Transverse colon (tissue), 4 donors: ENCODE results near the gene ME3. TPM values are rescaled to one million over a fixed set of nuclear protein-coding genes. Genes with fewer than 3 reads are reported as not detected.
"Not testable (repeated sequence)": the region's sequence is repeated elsewhere in the genome, so short reads cannot be mapped to it uniquely, and the experiment has no call there.

Experiments
- DNase-seq: peaks from one replicate; pipeline ENCODE4 v3.0.0-alpha.2; 2019
- H3K27ac ChIP-seq, 4 donors: fragments of 200-600 bp; sonication (generic); 2 replicates each; pipeline ENCODE4 v1.5.1; 2016 to 2018; ENCODE audit warnings: inconsistent platforms in 4 of 4
- H3K27me3 ChIP-seq: fragments of 200-600 bp; sonication (generic); 2 replicates; pipeline ENCODE4 v1.5.1; 2017; ENCODE audit warnings: inconsistent platforms
- H3K36me3 ChIP-seq, 4 donors: fragments of 200-600 bp; sonication (generic); 2 replicates each; pipeline ENCODE4 v1.5.1; 2017 to 2019; ENCODE audit warnings: inconsistent platforms in 4 of 4
- H3K4me1 ChIP-seq, 4 donors: fragments of 200-600 bp; sonication (generic); 2 replicates each; pipeline ENCODE4 v1.5.1; 2017 to 2020; ENCODE audit warnings: inconsistent platforms in 4 of 4
- H3K4me3 ChIP-seq, 4 donors: fragments of 200-600 bp; sonication (generic); 1 replicate in 1 of 4; 2 replicates in 3 of 4; pipeline versions ENCODE4 v1.5.1 to v1.6.1; 2017 to 2019; ENCODE audit warnings: inconsistent platforms in 4 of 4
- H3K9me3 ChIP-seq, 2 donors: fragments of 200-600 bp; sonication (generic); 2 replicates each; pipeline ENCODE4 v1.5.1; 2017 to 2019; ENCODE audit warnings: inconsistent platforms in 2 of 2
- CTCF ChIP-seq, 5 experiments: fragments of 200-600 bp in 3 of 5; fragments of 450-650 bp in 2 of 5; sonication (generic) in 3 of 5; IDR thresholded peaks; 1 replicate in 2 of 5; 2 replicates in 3 of 5; pipeline ENCODE4 v1.5.1; 2016 to 2017; ENCODE audit warnings: antibody characterized with exemption in 5 of 5, inconsistent platforms in 3 of 5, mild to moderate bottlenecking in 2 of 5, moderate library complexity in 1 of 5
- EP300 ChIP-seq: sonication (generic); formaldehyde crosslinking; IDR thresholded peaks from one replicate; pipeline ENCODE4 v1.6.1; 2017; ENCODE audit warnings: antibody characterized with exemption, low read depth
- POLR2A ChIP-seq: fragments of 450-650 bp; IDR thresholded peaks from one replicate; pipeline ENCODE4 v1.6.1; 2016; ENCODE audit warnings: antibody characterized with exemption, mild to moderate bottlenecking, moderate library complexity
- POLR2AphosphoS5 ChIP-seq, 3 donors: sonication (generic); formaldehyde crosslinking; IDR thresholded peaks; one replicate each; pipeline ENCODE4 v1.6.1; 2016; ENCODE audit warnings: antibody characterized with exemption in 3 of 3
- WGBS, 2 donors: methylation state at CpG; one replicate each; pipeline ENCODE4 v1.1.5; 2018; ENCODE audit warnings: low coverage in 1 of 2; 5-methylcytosine and 5-hydroxymethylcytosine counted together
- in situ Hi-C, 4 donors: fragments of 200-750 bp; cut with MboI; loops; one replicate each; pipeline versions ENCODE4 v1.15.0 to v1.15.1; 2017; ENCODE audit warnings: low sequenced_read_pairs in 3 of 4, low pct_ligation_motif_present in 1 of 4, low pct_unique_long_range_greater_than_20kb in 1 of 4
- intact Hi-C: fragments of 100-400 bp; cut with DNase I; formaldehyde crosslinking; loops from one replicate; pipeline ENCODE4 v1.15.1; 2023; ENCODE audit warnings: low total_unique reads
- total RNA-seq, 4 donors: library from RNA; depleted of rRNA; stranded (reverse); fragments of >200 nt; gene quantifications; one replicate each; pipeline ENCODE4 v1.1.0, GENCODE V29; 2016

ME3 gene
- total RNA-seq, 4 donors from 2014 or later, result 91.8 to 258 (median 116) TPM

GRCh38 chr11:86550757-86551156, 121.7 kb downstream of the ME3 start:
- in situ Hi-C loops (no loop called here), intact Hi-C loops (no loop called here)
- no peak for TF ChIP-seq POLR2AphosphoS5 (IDR thresholded peaks at IDR 0.05)
- no peak for TF ChIP-seq POLR2A
- TF ChIP-seq CTCF (IDR thresholded peaks at IDR 0.05), result no peak
- no peak for TF ChIP-seq EP300
- Histone ChIP-seq H3K27ac (peak overlapping the region in 3 of 4 donors; percentile 31 to 41 (median 38)), H3K9me3 (no peaks in the 10 kb centered on the region), H3K4me3 (no peak overlapping the region), H3K4me1 (peaks cover 9 to 40% (median 16%) of the 10 kb centered on the region in 4 donors), H3K36me3 (no peaks in the 10 kb centered on the region), H3K27me3 (no peaks in the 10 kb centered on the region)
- no peak for DNase-seq
- 90 to 96% methylated on average over 2 of the region's 2 CpGs for WGBS, 2 donors

- TF ChIP-seq POLR2A (no peak), POLR2AphosphoS5 (IDR thresholded peaks at IDR 0.05) (no peak), EP300 (no peak), CTCF (IDR thresholded peaks at IDR 0.05) (no peak)
- H3K27me3 ChIP-seq, result no peaks in the 10 kb centered on the region
- WGBS, 2 donors, result 80 to 82% methylated on average over 1 to 6 of the region's 6 CpGs
- no peaks in the 10 kb centered on the region for H3K36me3 ChIP-seq
- DNase-seq, result no peak
- H3K9me3 ChIP-seq, result no peaks in the 10 kb centered on the region
- no peak overlapping the region for H3K4me3 ChIP-seq
- in situ Hi-C loops (no loop called here), intact Hi-C loops (no loop called here)
- peaks cover 9 to 35% (median 16%) of the 10 kb centered on the region in 4 donors for H3K4me1 ChIP-seq
- peak overlapping the region in 3 of 4 donors; percentile 23 to 53 (median 41) for H3K27ac ChIP-seq
Observed at GRCh38 chr11:86548271-86548917, 124.0 kb downstream of the ME3 start.

GRCh38 chr11:86547727-86548126, 124.7 kb downstream of the ME3 start:
- intact Hi-C loops (no loop called here), in situ Hi-C loops (no loop called here)
- no peaks in the 10 kb centered on the region for H3K9me3 ChIP-seq
- no peak for DNase-seq
- peak overlapping the region in 3 of 4 donors; percentile 23 to 53 (median 41) for H3K27ac ChIP-seq
- H3K4me3 ChIP-seq, result no peak overlapping the region
- no peaks in the 10 kb centered on the region for H3K27me3 ChIP-seq
- 50 to 68% methylated on average over 1 to 2 of the region's 2 CpGs for WGBS, 2 donors
- no peaks in the 10 kb centered on the region for H3K36me3 ChIP-seq
- peaks cover 9 to 29% (median 11%) of the 10 kb centered on the region in 4 donors for H3K4me1 ChIP-seq
- no peak for TF ChIP-seq CTCF (IDR thresholded peaks at IDR 0.05)
- no peak for TF ChIP-seq EP300
- TF ChIP-seq POLR2A, result no peak
- no peak for TF ChIP-seq POLR2AphosphoS5 (IDR thresholded peaks at IDR 0.05)

GRCh38 chr11:86541299-86541698, 131.1 kb downstream of the ME3 start:
- in situ Hi-C loops, result not testable (repeated sequence)

GRCh38 chr11:86538223-86538548, 134.2 kb downstream of the ME3 start:
- intact Hi-C loops, result no loop called here
- Histone ChIP-seq H3K4me1 (no peaks in the 10 kb centered on the region), H3K9me3 (no peaks in the 10 kb centered on the region), H3K27ac (no peak overlapping the region), H3K4me3 (no peak overlapping the region), H3K27me3 (no peaks in the 10 kb centered on the region), H3K36me3 (no peaks in the 10 kb centered on the region)
- TF ChIP-seq CTCF (IDR thresholded peaks at IDR 0.05) (no peak), POLR2A (no peak), POLR2AphosphoS5 (IDR thresholded peaks at IDR 0.05) (no peak), EP300 (no peak)
- 61 to 67% methylated on average over 3 of the region's 3 CpGs for WGBS, 2 donors
- DNase-seq, result no peak
- in situ Hi-C loops, result no loop called here

More at GRCh38 chr11:86541299-86541698, 131.1 kb downstream of the ME3 start:
- DNase-seq, H3K27ac ChIP-seq, intact Hi-C loops, H3K4me1 ChIP-seq, H3K9me3 ChIP-seq, H3K4me3 ChIP-seq, H3K27me3 ChIP-seq, H3K36me3 ChIP-seq: not testable (repeated sequence)
- WGBS, 2 donors, result 81% methylated on average over 3 of the region's 3 CpGs; no CpG with 5 or more reads in 1 of the 2 donors
